SK-N-SH (cell line): ENCODE measurements around the gene OR1K1. TPM values are rescaled to one million over a fixed set of nuclear protein-coding genes. Genes with fewer than 3 reads are reported as not detected.

Source experiments
- CTCF ChIA-PET: fragments of 300-600, 350-600 bp; formaldehyde crosslinking; extraction: SDS; loops from one replicate; lab custom pipeline; 2021; lab: Yijun Ruan, JAX
- POLR2A ChIA-PET: fragments of 350-600 bp; sonication (Branson Sonifier 250); formaldehyde crosslinking; extraction: SDS; loops from one replicate; lab custom pipeline; 2020; ENCODE audit warnings: antibody characterized with exemption, inconsistent platforms; lab: Yijun Ruan, JAX
- DNase-seq: peaks from one replicate; pipeline ENCODE4 v3.0.0; 2012
- H2AFZ ChIP-seq: fragments of 200-600 bp; sonication (generic); 2 replicates; pipeline ENCODE4 v1.8.1; 2016; ENCODE audit warnings: antibody characterized with exemption, mild to moderate bottlenecking, low read depth
- H3F3A ChIP-seq: fragments of 200-600 bp; sonication (generic); replicated peaks from 2 replicates; pipeline ENCODE3; 2016; ENCODE audit warnings: antibody characterized with exemption, mild to moderate bottlenecking; ENCODE audit not compliant: insufficient read depth
- H3K27ac ChIP-seq, 2 experiments: fragments of 200-500 bp in 1 of 2; fragments of 200-600 bp in 1 of 2; sonication (Bioruptor generic) in 1 of 2; sonication (generic), shearing (Covaris generic) in 1 of 2; 2 replicates each; pipeline versions ENCODE4 v1.5.1 to v1.6.1; 2014 to 2016; ENCODE audit warnings: low read depth in 2 of 2, inconsistent platforms in 1 of 2, low read length in 1 of 2, mild to moderate bottlenecking in 1 of 2, mixed read lengths in 1 of 2
- H3K27me3 ChIP-seq: fragments of 200-600 bp; sonication (generic), shearing (Covaris generic); 2 replicates; pipeline ENCODE4 v1.6.1; 2016; ENCODE audit warnings: mixed run types; ENCODE audit not compliant: insufficient read depth
- H3K36me3 ChIP-seq, 2 experiments: fragments of 200-500 bp in 1 of 2; fragments of 200-600 bp in 1 of 2; sonication (Bioruptor generic) in 1 of 2; sonication (generic) in 1 of 2; replicated peaks in 1 of 2; 2 replicates each; pipeline versions ENCODE3 to v1.5.1; 2014 to 2016; ENCODE audit warnings: low read length in 1 of 2, mild to moderate bottlenecking in 1 of 2; ENCODE audit not compliant: insufficient read depth in 2 of 2, control insufficient read depth in 1 of 2
- H3K4me1 ChIP-seq, 2 experiments: fragments of 200-500 bp in 1 of 2; fragments of 200-600 bp in 1 of 2; sonication (Bioruptor generic) in 1 of 2; sonication (generic), shearing (Covaris generic) in 1 of 2; 2 replicates each; pipeline versions ENCODE4 v1.5.1 to v1.6.1; 2014 to 2016; ENCODE audit warnings: low read depth in 1 of 2, low read length in 1 of 2, mixed run types in 1 of 2; ENCODE audit not compliant: insufficient read depth in 2 of 2, control insufficient read depth in 1 of 2
- H3K4me2 ChIP-seq: fragments of 200-600 bp; sonication (generic), shearing (Covaris generic); 2 replicates; pipeline ENCODE4 v1.6.1; 2017; ENCODE audit warnings: mixed run types
- H3K4me3 ChIP-seq, 2 experiments: fragments of 200-500 bp in 1 of 2; fragments of 200-600 bp in 1 of 2; sonication (Bioruptor generic) in 1 of 2; sonication (generic), shearing (Covaris generic) in 1 of 2; 2 replicates each; pipeline versions ENCODE4 v1.5.1 to v1.8.1; 2014 to 2016; ENCODE audit warnings: low read depth in 2 of 2, inconsistent platforms in 1 of 2, low read length in 1 of 2, mild to moderate bottlenecking in 1 of 2, mixed read lengths in 1 of 2, moderate library complexity in 1 of 2
- H3K79me2 ChIP-seq: fragments of 200-600 bp; sonication (generic); 2 replicates; pipeline ENCODE4 v1.8.1; 2017; ENCODE audit warnings: mild to moderate bottlenecking; ENCODE audit not compliant: insufficient read depth
- H3K9ac ChIP-seq: fragments of 200-600 bp; sonication (generic); 2 replicates; pipeline ENCODE4 v1.6.1; 2017; ENCODE audit warnings: mixed run types
- H3K9me2 ChIP-seq: fragments of 200-600 bp; sonication (generic); 2 replicates; pipeline ENCODE4 v1.6.1; 2017; ENCODE audit warnings: mixed run types
- H3K9me3 ChIP-seq: fragments of 200-600 bp; sonication (generic); 2 replicates; pipeline ENCODE4 v1.6.1; 2017; ENCODE audit warnings: mixed run types, mild to moderate bottlenecking, moderate library complexity
- H4K20me1 ChIP-seq: fragments of 200-600 bp; sonication (generic); 2 replicates; pipeline ENCODE4 v1.6.1; 2017; ENCODE audit warnings: mild to moderate bottlenecking, mixed run types; ENCODE audit not compliant: insufficient read depth
- ELF1 ChIP-seq: IDR thresholded peaks from 2 replicates; pipeline ENCODE4 v1.4.0; 2012
- EP300 ChIP-seq, 2 experiments: IDR thresholded peaks; 2 replicates each; pipeline versions ENCODE4 v1.4.0 to v1.6.1; 2012; ENCODE audit warnings: borderline replicate concordance in 1 of 2, low read depth in 1 of 2, low read length in 1 of 2
- EZH2phosphoT487 ChIP-seq: fragments of 200-600 bp; sonication (generic); IDR thresholded peaks from 2 replicates; pipeline ENCODE4 v1.6.1; 2017; ENCODE audit warnings: low read depth, mixed run types, mild to moderate bottlenecking, antibody characterized with exemption, moderate library complexity, borderline replicate concordance
- FOXM1 ChIP-seq: IDR thresholded peaks from 2 replicates; pipeline ENCODE4 v1.4.0; 2012; ENCODE audit warnings: low read depth, mild to moderate bottlenecking
- GATA2 ChIP-seq: sonication (generic); formaldehyde crosslinking; IDR thresholded peaks from 2 replicates; pipeline ENCODE4 v1.5.0; 2020; ENCODE audit warnings: mild to moderate bottlenecking, missing genetic modification reagents
- JUND ChIP-seq: IDR thresholded peaks from 2 replicates; pipeline ENCODE4 v1.4.0; 2012
- MEF2A ChIP-seq: IDR thresholded peaks from 2 replicates; pipeline ENCODE4 v1.4.0; 2012; ENCODE audit warnings: low read depth, borderline replicate concordance
- MXI1 ChIP-seq: IDR thresholded peaks from 2 replicates; pipeline ENCODE4 v1.6.1; 2012; ENCODE audit warnings: mild to moderate bottlenecking, low read depth, low read length, improper control_type of control experiment
- NRF1 ChIP-seq: IDR thresholded peaks from 2 replicates; pipeline ENCODE4 v1.6.1; 2012; ENCODE audit warnings: low read depth, mild to moderate bottlenecking, low read length
- POLR2AphosphoS5 ChIP-seq: IDR thresholded peaks from 2 replicates; pipeline ENCODE4 v1.6.1; 2012; ENCODE audit warnings: low read depth, low read length
- RAD21 ChIP-seq: IDR thresholded peaks from 2 replicates; pipeline ENCODE4 v1.6.1; 2012; ENCODE audit warnings: mild to moderate bottlenecking, low read length
- RCOR1 ChIP-seq: fragments of 150-350 bp; IDR thresholded peaks from 2 replicates; pipeline ENCODE4 v1.6.1; 2017; ENCODE audit warnings: antibody characterized with exemption, low read length
- RFX5 ChIP-seq: IDR thresholded peaks from 2 replicates; pipeline ENCODE4 v1.6.1; 2012; ENCODE audit warnings: mild to moderate bottlenecking, improper control_type of control experiment, low read length
- RXRA ChIP-seq: IDR thresholded peaks from 2 replicates; pipeline ENCODE4 v1.4.0; 2012; ENCODE audit warnings: low read depth, mild to moderate bottlenecking, borderline replicate concordance
- SIN3A ChIP-seq: IDR thresholded peaks from 2 replicates; pipeline ENCODE4 v1.6.1; 2012; ENCODE audit warnings: low read depth, mild to moderate bottlenecking, low read length, moderate library complexity, borderline replicate concordance
- SMC3 ChIP-seq: IDR thresholded peaks from 2 replicates; pipeline ENCODE4 v1.6.1; 2012; ENCODE audit warnings: low read depth, low read length, improper control_type of control experiment
- TCF12 ChIP-seq: IDR thresholded peaks from 2 replicates; pipeline ENCODE4 v1.4.0; 2012
- TEAD4 ChIP-seq: IDR thresholded peaks from 2 replicates; pipeline ENCODE4 v1.4.0; 2012; ENCODE audit warnings: mild to moderate bottlenecking, borderline replicate concordance; ENCODE audit not compliant: insufficient read depth
- YY1 ChIP-seq: IDR thresholded peaks from 2 replicates; pipeline ENCODE4 v1.4.0; 2012; ENCODE audit warnings: low read depth, mild to moderate bottlenecking
- WGBS: methylation state at CpG from one replicate; pipeline ENCODE4 v1.1.6; 2017; ENCODE audit warnings: low lambda C conversion rate; 5-methylcytosine and 5-hydroxymethylcytosine counted together
- polyA plus RNA-seq, 3 experiments: library from polyadenylated mRNA; depleted of rRNA; stranded (reverse); fragments of >200 nt; gene quantifications; 2 replicates each; pipeline ENCODE4 v1.2.3, GENCODE V29; 2012
- TF ChIP-seq, protein P1 (sequence below): IDR thresholded peaks from 2 replicates; pipeline ENCODE4 v1.4.0; 2012; ENCODE audit warnings: low read depth, borderline replicate concordance
- TF ChIP-seq, protein P2 (sequence below): IDR thresholded peaks from 2 replicates; pipeline ENCODE4; 2012
- TF ChIP-seq, protein P3 (sequence below): fragments of 200-600 bp; sonication (generic); IDR thresholded peaks from 2 replicates; pipeline ENCODE4 v1.6.1; 2017; ENCODE audit warnings: antibody characterized with exemption, mild to moderate bottlenecking, moderate library complexity

Gene OR1K1
- polyA plus RNA-seq, 1 of the 3 experiments (the other 2 are of a cell fraction), result not detected

DNA sequence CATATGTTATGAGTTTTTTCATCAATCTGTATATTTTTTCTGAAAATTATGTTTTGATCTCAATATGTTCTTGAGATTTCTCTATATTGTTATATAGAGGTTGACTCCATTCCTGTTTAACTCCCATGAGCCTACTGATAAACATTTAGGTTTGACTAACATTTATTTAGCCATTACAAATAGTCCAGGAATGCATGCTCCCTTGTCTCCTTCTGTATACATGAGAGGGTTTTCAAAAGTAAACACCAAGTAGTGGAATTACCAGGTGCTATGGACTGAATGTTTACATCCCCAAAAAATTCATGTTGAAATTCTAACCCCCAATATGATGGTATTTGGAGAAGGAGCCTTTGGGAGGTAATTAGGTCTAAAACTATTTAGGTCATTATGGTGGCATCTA is 14.7 kb upstream of the OR1K1 start (continued):
- TF ChIP-seq, protein P1, sequence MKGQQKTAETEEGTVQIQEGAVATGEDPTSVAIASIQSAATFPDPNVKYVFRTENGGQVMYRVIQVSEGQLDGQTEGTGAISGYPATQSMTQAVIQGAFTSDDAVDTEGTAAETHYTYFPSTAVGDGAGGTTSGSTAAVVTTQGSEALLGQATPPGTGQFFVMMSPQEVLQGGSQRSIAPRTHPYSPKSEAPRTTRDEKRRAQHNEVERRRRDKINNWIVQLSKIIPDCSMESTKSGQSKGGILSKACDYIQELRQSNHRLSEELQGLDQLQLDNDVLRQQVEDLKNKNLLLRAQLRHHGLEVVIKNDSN, result no peak
- TF ChIP-seq YY1, result no peak
- no peak for TF ChIP-seq POLR2AphosphoS5
- TF ChIP-seq EZH2phosphoT487, result no peak
- no peak for TF ChIP-seq RFX5
- TF ChIP-seq TEAD4, result no peak
- no peak for TF ChIP-seq RXRA
- no peak for TF ChIP-seq JUND
- TF ChIP-seq, all 33 proteins: peak for 0

DNA sequence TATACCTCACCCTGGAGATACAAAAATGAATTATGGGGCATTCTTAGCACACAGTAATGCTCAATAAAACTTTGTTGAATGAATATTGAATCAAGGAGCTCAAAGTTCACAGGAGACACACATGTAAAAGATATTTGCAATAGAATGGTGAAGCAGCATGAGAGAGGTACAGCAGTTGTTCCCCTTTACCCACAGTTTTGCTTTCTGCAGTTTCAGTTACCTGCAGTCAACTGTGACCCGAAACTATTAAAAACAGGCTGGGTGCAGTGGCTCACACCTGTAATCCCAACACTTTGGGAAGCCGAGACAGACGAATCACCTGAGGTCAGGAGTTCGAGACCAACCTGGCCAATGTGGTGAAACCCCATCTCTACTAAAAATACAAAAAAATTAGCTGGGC is 13.6 kb upstream of the OR1K1 start:
- Histone ChIP-seq H3K36me3 (no peaks in the 10 kb centered on the region), H3K4me1 (no peaks in the 10 kb centered on the region), H3F3A (no peaks in the 10 kb centered on the region)
- CTCF ChIA-PET, result interaction anchor here (1.0 to 1.2 kb wide), 2 partner anchors 287 to 321 kb away, joined by 3 read pairs; no protein-coding TSS in a partner anchor
- TF ChIP-seq POLR2AphosphoS5 (no peak), EP300 (IDR thresholded peaks at IDR 0.05; ENCODE audit: borderline replicate concordance in 1 of 2, low read depth in 1 of 2, low read length in 1 of 2) (no peak), ELF1 (no peak), SIN3A (no peak), RCOR1 (no peak), FOXM1 (no peak), RAD21 (no peak), SMC3 (no peak), TCF12 (no peak), RFX5 (no peak), NRF1 (no peak), MXI1 (no peak), MEF2A (no peak), RXRA (no peak)
- TF ChIP-seq, all 33 proteins: peak for 0
- Histone ChIP-seq H3K9me2 (no peaks in the 10 kb centered on the region), H3K27ac (no peak overlapping the region), H3K79me2 (no peaks in the 10 kb centered on the region), H3K9ac (no peak overlapping the region), H4K20me1 (no peaks in the 10 kb centered on the region), H3K4me3 (no peak overlapping the region), H3K4me2 (no peak overlapping the region), H2AFZ (no peak overlapping the region), H3K27me3 (no peaks in the 10 kb centered on the region; the same call in 1 of the 2 replicates), H3K9me3 (no peaks in the 10 kb centered on the region)
- POLR2A ChIA-PET, result no interaction called here
- 42% methylated on average over 4 of the region's 4 CpGs for WGBS
- no peak for DNase-seq

DNA sequence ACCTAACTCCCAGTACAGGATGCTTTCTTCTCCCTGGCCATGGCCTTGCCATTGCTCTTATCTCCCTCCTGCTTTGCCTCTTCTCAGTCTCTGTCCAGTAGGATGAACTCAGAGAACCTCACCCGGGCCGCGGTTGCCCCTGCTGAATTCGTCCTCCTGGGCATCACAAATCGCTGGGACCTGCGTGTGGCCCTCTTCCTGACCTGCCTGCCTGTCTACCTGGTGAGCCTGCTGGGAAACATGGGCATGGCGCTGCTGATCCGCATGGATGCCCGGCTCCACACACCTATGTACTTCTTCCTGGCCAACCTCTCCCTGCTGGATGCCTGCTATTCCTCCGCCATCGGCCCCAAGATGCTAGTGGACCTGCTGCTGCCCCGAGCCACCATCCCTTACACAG is 11.1 kb upstream of the OR1K1 start, which contains the start of gene OR5C1:
OR5C1 (plus strand) TSS at position 103 of the 400 bp plus-strand sequence; CDS start at position 103, 0 bp downstream.
- no peaks in the 10 kb centered on the region for H3K9me3 ChIP-seq
- no peak within 1 kb of the TSS for H3K4me3 ChIP-seq
- no peaks in the 10 kb centered on the region for H3F3A ChIP-seq
- TF ChIP-seq POLR2AphosphoS5, result no peak
- TF ChIP-seq YY1, result no peak
- TF ChIP-seq, protein P2, sequence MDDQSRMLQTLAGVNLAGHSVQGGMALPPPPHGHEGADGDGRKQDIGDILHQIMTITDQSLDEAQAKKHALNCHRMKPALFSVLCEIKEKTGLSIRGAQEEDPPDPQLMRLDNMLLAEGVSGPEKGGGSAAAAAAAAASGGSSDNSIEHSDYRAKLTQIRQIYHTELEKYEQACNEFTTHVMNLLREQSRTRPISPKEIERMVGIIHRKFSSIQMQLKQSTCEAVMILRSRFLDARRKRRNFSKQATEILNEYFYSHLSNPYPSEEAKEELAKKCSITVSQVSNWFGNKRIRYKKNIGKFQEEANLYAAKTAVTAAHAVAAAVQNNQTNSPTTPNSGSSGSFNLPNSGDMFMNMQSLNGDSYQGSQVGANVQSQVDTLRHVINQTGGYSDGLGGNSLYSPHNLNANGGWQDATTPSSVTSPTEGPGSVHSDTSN, result no peak
- TF ChIP-seq, protein P1, result no peak
- no peak for TF ChIP-seq RCOR1
- no peak for TF ChIP-seq ELF1
- no peak for TF ChIP-seq EP300 (IDR thresholded peaks at IDR 0.05; ENCODE audit: borderline replicate concordance in 1 of 2, low read depth in 1 of 2, low read length in 1 of 2)
- no peak for TF ChIP-seq SMC3
- TF ChIP-seq, protein P3, sequence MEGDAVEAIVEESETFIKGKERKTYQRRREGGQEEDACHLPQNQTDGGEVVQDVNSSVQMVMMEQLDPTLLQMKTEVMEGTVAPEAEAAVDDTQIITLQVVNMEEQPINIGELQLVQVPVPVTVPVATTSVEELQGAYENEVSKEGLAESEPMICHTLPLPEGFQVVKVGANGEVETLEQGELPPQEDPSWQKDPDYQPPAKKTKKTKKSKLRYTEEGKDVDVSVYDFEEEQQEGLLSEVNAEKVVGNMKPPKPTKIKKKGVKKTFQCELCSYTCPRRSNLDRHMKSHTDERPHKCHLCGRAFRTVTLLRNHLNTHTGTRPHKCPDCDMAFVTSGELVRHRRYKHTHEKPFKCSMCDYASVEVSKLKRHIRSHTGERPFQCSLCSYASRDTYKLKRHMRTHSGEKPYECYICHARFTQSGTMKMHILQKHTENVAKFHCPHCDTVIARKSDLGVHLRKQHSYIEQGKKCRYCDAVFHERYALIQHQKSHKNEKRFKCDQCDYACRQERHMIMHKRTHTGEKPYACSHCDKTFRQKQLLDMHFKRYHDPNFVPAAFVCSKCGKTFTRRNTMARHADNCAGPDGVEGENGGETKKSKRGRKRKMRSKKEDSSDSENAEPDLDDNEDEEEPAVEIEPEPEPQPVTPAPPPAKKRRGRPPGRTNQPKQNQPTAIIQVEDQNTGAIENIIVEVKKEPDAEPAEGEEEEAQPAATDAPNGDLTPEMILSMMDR, result no peak
- no peak for TF ChIP-seq GATA2 (CRISPR knock-in tag)
- H3K9ac ChIP-seq, result no peak within 1 kb of the TSS
- no peaks in the 10 kb centered on the region; the same call in 1 of the 2 replicates for H3K27me3 ChIP-seq
- no peak within 1 kb of the TSS for H3K4me2 ChIP-seq
- ChIA-PET POLR2A (no interaction called here), CTCF (no interaction called here)
- H3K36me3 ChIP-seq, result no peaks in the 10 kb centered on the region
- no peak within 1 kb of the TSS for H2AFZ ChIP-seq
- no peaks in the 10 kb centered on the region for H3K79me2 ChIP-seq
- no peaks in the 10 kb centered on the region for H3K4me1 ChIP-seq
- 60% methylated on average over 12 of the region's 12 CpGs for WGBS
- H3K9me2 ChIP-seq, result no peaks in the 10 kb centered on the region
- no peak for DNase-seq
- no peaks in the 10 kb centered on the region for H4K20me1 ChIP-seq
- no peak within 1 kb of the TSS for H3K27ac ChIP-seq
